Spleen (tissue), 11 donors: ENCODE measurements around the gene ACOXL. TPM values are rescaled to one million over a fixed set of nuclear protein-coding genes. Genes with fewer than 3 reads are reported as not detected.

Experiments
- DNase-seq: peaks from one replicate; pipeline ENCODE4 v3.0.0-alpha.2; 2020
- H3K27ac ChIP-seq, 8 donors: fragments of 200-600 bp; sonication (generic) in 7 of 8; 1 replicate in 4 of 8; 2 replicates in 4 of 8; pipeline versions ENCODE4 v1.5.0 to v1.8.0; 2016 to 2021; ENCODE audit warnings: inconsistent platforms in 4 of 8, mild to moderate bottlenecking in 4 of 8, moderate library complexity in 1 of 8
- H3K27me3 ChIP-seq, 7 donors: fragments of 200-600 bp; sonication (generic) in 6 of 7; replicated peaks in 1 of 7; 1 replicate in 4 of 7; 2 replicates in 3 of 7; pipeline versions ENCODE4 v1.5.0 to v1.8.0; 2016 to 2021; ENCODE audit warnings: inconsistent platforms in 3 of 7, mild to moderate bottlenecking in 1 of 7
- H3K36me3 ChIP-seq, 6 donors: fragments of 200-600 bp; sonication (generic) in 5 of 6; 1 replicate in 4 of 6; 2 replicates in 2 of 6; pipeline versions ENCODE4 v1.5.0 to v1.8.0; 2016 to 2021; ENCODE audit warnings: inconsistent platforms in 2 of 6
- H3K4me1 ChIP-seq, 6 donors: fragments of 200-600 bp; sonication (generic) in 5 of 6; 1 replicate in 3 of 6; 2 replicates in 3 of 6; pipeline versions ENCODE4 v1.5.0 to v1.8.0; 2016 to 2021; ENCODE audit warnings: inconsistent platforms in 3 of 6
- H3K4me3 ChIP-seq, 8 donors: fragments of 200-600 bp; sonication (generic) in 7 of 8; 1 replicate in 4 of 8; 2 replicates in 4 of 8; pipeline versions ENCODE4 v1.5.0 to v1.8.0; 2016 to 2021; ENCODE audit warnings: inconsistent platforms in 4 of 8, mild to moderate bottlenecking in 4 of 8, moderate library complexity in 2 of 8
- H3K9me3 ChIP-seq, 8 donors: fragments of 200-600 bp; sonication (generic) in 7 of 8; 1 replicate in 4 of 8; 2 replicates in 4 of 8; pipeline versions ENCODE4 v1.5.0 to v1.8.0; 2016 to 2021; ENCODE audit warnings: inconsistent platforms in 4 of 8
- CTCF ChIP-seq, 11 experiments: fragments of 200-600 bp in 7 of 11; fragments of 450-650 bp in 4 of 11; sonication (generic) in 4 of 11; IDR thresholded peaks in 8 of 11; conservative IDR thresholded peaks in 3 of 11; 1 replicate in 7 of 11; 2 replicates in 4 of 11; pipeline versions ENCODE4 v1.4.0 to v1.8.0; 2016 to 2021; ENCODE audit warnings: antibody characterized with exemption in 11 of 11, inconsistent platforms in 4 of 11, mild to moderate bottlenecking in 1 of 11
- POLR2A ChIP-seq, 3 donors: fragments of 450-650 bp; IDR thresholded peaks; one replicate each; pipeline ENCODE4 v1.5.1; 2017; ENCODE audit warnings: antibody characterized with exemption in 3 of 3, mild to moderate bottlenecking in 1 of 3
- POLR2AphosphoS5 ChIP-seq, 3 donors: sonication (generic); formaldehyde crosslinking; IDR thresholded peaks; one replicate each; pipeline ENCODE4 v1.5.1; 2017; ENCODE audit warnings: antibody characterized with exemption in 3 of 3
- WGBS, 5 donors: extraction: QIAGEN DNeasy Blood & Tissue Kit in 3 of 5; methylation state at CpG; one replicate each; pipeline versions ENCODE4 v1.1.5 to v1.1.7; 2013 to 2018; 5-methylcytosine and 5-hydroxymethylcytosine counted together
- intact Hi-C: fragments of 100-400 bp; cut with DNase I; formaldehyde crosslinking; loops from one replicate; pipeline ENCODE4 v1.15.0; 2023; ENCODE audit warnings: low total_unique reads
- polyA plus RNA-seq, 3 donors: library from polyadenylated mRNA; stranded (reverse); fragments of 200-250 nt; gene quantifications; one replicate each; pipeline ENCODE4 v1.2.1, GENCODE V29; 2013
- total RNA-seq, 7 donors: library from RNA; depleted of rRNA in 3 of 7; stranded (reverse); fragments of >200 nt in 3 of 7; fragmentation: NEBNext Ultra II Directional in 4 of 7; extraction: Animal tissue kit (Norgen Biotek cat#: 25700) in 4 of 7; gene quantifications; one replicate each; pipeline versions ENCODE4 v1.1.0 to v1.2.1, GENCODE V29; 2016 to 2021
- donor health status: healthy with polysubstance abuse.
- donor health status: DM: no; HTN: no; CAD: no; lungs with moderate emphysema.
- donor health status: DM: no; HTN: no; CAD: no.
- donor health status: Bipolar disorder and iron deficiency.
- donor health status: healthy.
- donor health status: DM: no; HTN: no; CAD: no.
- donor health status: DM: yes; HTN: yes; CAD: no.

Gene ACOXL
- total and polyA plus RNA-seq, 10 donors = 0.04 to 1.0 (median 0.66) TPM

- no peak for DNase-seq
- no peak for TF ChIP-seq POLR2AphosphoS5 (IDR thresholded peaks at IDR 0.05)
- TF ChIP-seq CTCF (IDR thresholded peaks at IDR 0.05 in 8 of 11, conservative IDR thresholded peaks at IDR 0.05 in 3 of 11) = no peak
- TF ChIP-seq POLR2A (IDR thresholded peaks at IDR 0.05) = no peak
- intact Hi-C loops = no loop called here
- Histone ChIP-seq H3K27ac (no peak overlapping the region), H3K27me3 (no peaks in the 10 kb centered on the region), H3K4me3 (no peak overlapping the region), H3K36me3 (no peaks in the 10 kb centered on the region), H3K9me3 (no peaks in the 10 kb centered on the region), H3K4me1 (no peaks in the 10 kb centered on the region)
- 76 to 83% (median 81%) methylated on average over 3 of the region's 3 CpGs for WGBS, 5 donors
Observed at GRCh38 chr2:110950281-110950680, 217.9 kb downstream of the ACOXL start.

DNA sequence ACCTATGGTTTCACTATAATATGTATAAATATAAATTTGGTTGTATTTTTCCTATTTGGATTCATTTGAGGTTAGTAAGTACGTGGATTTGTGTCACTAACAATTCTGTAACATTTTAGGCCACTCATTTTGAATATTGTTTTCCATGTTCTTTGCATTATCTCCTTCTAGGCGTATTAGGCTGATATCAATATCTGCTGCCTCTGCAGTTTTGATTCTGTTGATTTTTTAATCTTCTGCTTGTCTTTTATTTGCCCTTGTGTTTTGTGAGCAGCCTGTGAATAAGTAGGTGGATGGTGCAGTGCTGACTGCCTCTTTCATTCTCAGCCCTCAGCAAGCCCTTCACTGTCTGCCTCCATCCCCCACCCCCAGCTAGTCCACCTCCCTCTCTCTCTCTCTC is 222.7 kb downstream of the ACOXL start:
- Histone ChIP-seq H3K4me3 (no peak overlapping the region), H3K4me1 (no peaks in the 10 kb centered on the region), H3K27ac (no peak overlapping the region), H3K9me3 (no peaks in the 10 kb centered on the region), H3K36me3 (no peaks in the 10 kb centered on the region), H3K27me3 (peaks cover 0 to 6% (median 0%) of the 10 kb centered on the region in 7 donors)
- 62 to 84% (median 63%) methylated on average over 2 of the region's 2 CpGs for WGBS, 5 donors
- no peak for TF ChIP-seq POLR2AphosphoS5 (IDR thresholded peaks at IDR 0.05)
- TF ChIP-seq CTCF (IDR thresholded peaks at IDR 0.05 in 8 of 11, conservative IDR thresholded peaks at IDR 0.05 in 3 of 11) = no peak
- TF ChIP-seq POLR2A (IDR thresholded peaks at IDR 0.05) = no peak
- intact Hi-C loops = no loop called here
- no peak for DNase-seq

DNA sequence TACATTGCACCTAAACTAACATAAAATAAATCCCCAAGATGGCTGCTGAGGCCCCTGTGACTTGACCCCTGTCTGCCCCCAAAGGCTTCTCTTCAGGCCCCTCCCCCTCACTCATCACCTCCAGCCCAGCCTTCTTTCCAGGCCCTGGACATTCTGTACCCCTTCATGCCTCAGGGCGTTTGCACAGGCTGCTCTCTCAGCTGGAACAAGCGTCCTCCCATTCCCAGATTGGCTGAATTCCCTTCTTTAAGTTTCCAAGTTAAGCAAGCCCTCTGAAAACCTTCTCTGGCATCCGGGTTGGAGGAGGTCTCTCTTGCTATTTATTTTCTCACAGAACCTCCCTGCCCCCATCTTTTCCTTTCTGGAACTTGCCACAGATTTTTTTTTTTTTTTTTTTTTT is 223.2 kb downstream of the ACOXL start:
- Histone ChIP-seq H3K9me3 (no peaks in the 10 kb centered on the region), H3K36me3 (no peaks in the 10 kb centered on the region), H3K27me3 (peaks cover 0 to 6% (median 0%) of the 10 kb centered on the region in 7 donors), H3K4me3 (no peak overlapping the region), H3K4me1 (no peaks in the 10 kb centered on the region), H3K27ac (no peak overlapping the region)
- no peak for TF ChIP-seq POLR2AphosphoS5 (IDR thresholded peaks at IDR 0.05)
- WGBS, 5 donors = 68 to 84% (median 74%) methylated on average over 3 of the region's 3 CpGs
- DNase-seq = no peak
- intact Hi-C loops = no loop called here

- Histone ChIP-seq H3K4me3 (no peak overlapping the region), H3K9me3 (no peaks in the 10 kb centered on the region), H3K27ac (no peak overlapping the region), H3K36me3 (no peaks in the 10 kb centered on the region), H3K4me1 (no peaks in the 10 kb centered on the region), H3K27me3 (peaks cover 0 to 6% (median 0%) of the 10 kb centered on the region in 7 donors)
- WGBS, 5 donors = 56 to 85% (median 69%) methylated on average over 5 of the region's 5 CpGs
- no peak for DNase-seq
- TF ChIP-seq CTCF (IDR thresholded peaks at IDR 0.05 in 8 of 11, conservative IDR thresholded peaks at IDR 0.05 in 3 of 11) (no peak), POLR2AphosphoS5 (IDR thresholded peaks at IDR 0.05) (no peak), POLR2A (IDR thresholded peaks at IDR 0.05) (no peak)
- intact Hi-C loops = no loop called here
Observed at GRCh38 chr2:110957293-110957692, 224.9 kb downstream of the ACOXL start.
